ENCODE data around the gene RALGAPA2.

RALGAPA2 gene

GRCh38 chr20:20520776-20521175, 191.7 kb downstream of the RALGAPA2 start:
- no peak for DNase-seq (ENCODE audit: extremely low read depth, low read depth)
- TF ChIP-seq CTCF (IDR thresholded peaks at IDR 0.05; ENCODE audit: low read depth, low read length) = no peak

GRCh38 chr20:20519269-20519668, 193.2 kb downstream of the RALGAPA2 start:
- no peak for TF ChIP-seq CTCF (IDR thresholded peaks at IDR 0.05; ENCODE audit: low read depth, low read length)
- no peak for DNase-seq (ENCODE audit: extremely low read depth, low read depth)

- TF ChIP-seq CTCF (IDR thresholded peaks at IDR 0.05; ENCODE audit: low read depth, low read length) = no peak
- no peak for DNase-seq (ENCODE audit: extremely low read depth, low read depth)
Measured at GRCh38 chr20:20518263-20518662, 194.2 kb downstream of the RALGAPA2 start.

- TF ChIP-seq CTCF (IDR thresholded peaks at IDR 0.05; ENCODE audit: low read depth, low read length) = no peak
- DNase-seq (ENCODE audit: extremely low read depth, low read depth) = no peak
Measured at GRCh38 chr20:20517296-20517695, 195.1 kb downstream of the RALGAPA2 start.

GRCh38 chr20:20513720-20514119, 198.7 kb downstream of the RALGAPA2 start:
- no peak for DNase-seq (ENCODE audit: extremely low read depth, low read depth)
- TF ChIP-seq CTCF (IDR thresholded peaks at IDR 0.05; ENCODE audit: low read depth, low read length) = no peak

- TF ChIP-seq CTCF (IDR thresholded peaks at IDR 0.05; ENCODE audit: low read depth, low read length) = no peak
- no peak for DNase-seq (ENCODE audit: extremely low read depth, low read depth)
Measured at GRCh38 chr20:20505554-20505953, 206.9 kb downstream of the RALGAPA2 start.

GRCh38 chr20:20503777-20504530, 208.5 kb downstream of the RALGAPA2 start:
- no peak for TF ChIP-seq CTCF (IDR thresholded peaks at IDR 0.05; ENCODE audit: low read depth, low read length)
- DNase-seq (ENCODE audit: extremely low read depth, low read depth) = no peak
